GM23338 (cell line): ENCODE measurements around the gene FKBP6. TPM values are rescaled to one million over a fixed set of nuclear protein-coding genes. Genes with fewer than 3 reads are reported as not detected.

Source experiments
- CTCF ChIP-seq, 2 experiments: fragments of 200-600 bp in 1 of 2; sonication (generic) in 1 of 2; conservative IDR thresholded peaks; 2 replicates each; pipeline versions ENCODE4 v1.5.1 to v1.6.1; 2016 to 2017; ENCODE audit warnings: antibody characterized with exemption in 2 of 2, low read depth in 2 of 2, mild to moderate bottlenecking in 2 of 2, moderate library complexity in 1 of 2
- ETS1 ChIP-seq: IDR thresholded peaks from 2 replicates; pipeline ENCODE4 v1.6.1; 2016; ENCODE audit warnings: antibody characterized with exemption
- EZH2 ChIP-seq: fragments of 200-600 bp; sonication (generic); IDR thresholded peaks from one replicate; pipeline ENCODE4 v1.8.0; 2017; ENCODE audit warnings: antibody characterized with exemption, mild to moderate bottlenecking, low read depth; ENCODE audit not compliant: unreplicated experiment
- EZH2phosphoT487 ChIP-seq: fragments of 200-600 bp; sonication (generic); IDR thresholded peaks from one replicate; pipeline ENCODE4 v1.8.1; 2018; ENCODE audit warnings: antibody characterized with exemption; ENCODE audit not compliant: unreplicated experiment
- JUNB ChIP-seq: IDR thresholded peaks from one replicate; pipeline ENCODE4 v1.6.1; 2016; ENCODE audit warnings: antibody characterized with exemption; ENCODE audit not compliant: unreplicated experiment
- NANOG ChIP-seq: IDR thresholded peaks from 2 replicates; pipeline ENCODE4 v1.6.1; 2016; ENCODE audit warnings: antibody characterized with exemption, borderline replicate concordance
- REST ChIP-seq: IDR thresholded peaks from one replicate; pipeline ENCODE4 v1.6.1; 2018; ENCODE audit warnings: antibody characterized with exemption; ENCODE audit not compliant: unreplicated experiment
- ZNF462 ChIP-seq: fragments of 250-450 bp; sonication (Bioruptor Pico); IDR thresholded peaks from 2 replicates; pipeline ENCODE4 v1.5.0; 2020; ENCODE audit warnings: mild to moderate bottlenecking, moderate library complexity
- polyA plus RNA-seq: library from polyadenylated mRNA; unstranded; fragments of >200 nt; fragmentation: Nextera tagmentation; extraction: Ambion mirVana; gene quantifications from 2 replicates; pipeline ENCODE4 v1.2.1, GENCODE V29; 2016
- total RNA-seq: library from RNA; depleted of rRNA; stranded (reverse); fragments of >200 nt; shearing (Covaris generic); gene quantifications from 2 replicates; pipeline ENCODE4 v1.2.3, GENCODE V29; 2014

The FKBP6 gene
- total and polyA plus RNA-seq, 2 experiments from 2014 or later: 0.15 TPM; not detected in 1

GRCh38 chr7:73394422-73394821, 66.5 kb downstream of the FKBP6 start (continued):
- TF ChIP-seq ZNF462 (CRISPR knock-in tag) (no peak), EZH2phosphoT487 (no peak), JUNB (no peak), NANOG (no peak), REST (no peak), CTCF (conservative IDR thresholded peaks at IDR 0.05; ENCODE audit: low read depth in 2 of 2) (no peak), EZH2 (no peak), ETS1 (no peak)
